ENCODE measurements around the gene LYST. TPM values are rescaled to one million over a fixed set of nuclear protein-coding genes. Genes with fewer than 3 reads are reported as not detected.
"Not testable (repeated sequence)": the region's sequence is repeated elsewhere in the genome, so short reads cannot be mapped to it uniquely, and the experiment has no call there.

LYST gene
- total RNA-seq, 1 experiment from 2014 or later = 23.9 TPM

GRCh38 chr1:235799264-235799663, 67.4 kb downstream of the LYST start:
- H3K9me3 Mint-ChIP-seq (ENCODE audit: unreplicated experiment) = no peaks in the 10 kb centered on the region
- ChIA-PET CTCF (interaction anchor here (2.0 kb wide), 1 partner anchor 16 kb away, joined by 14 read pairs; no protein-coding TSS in a partner anchor), POLR2A (no interaction called here)
- DNase-seq (ENCODE audit: unreplicated experiment) = no peak
- TF ChIP-seq, protein P1, sequence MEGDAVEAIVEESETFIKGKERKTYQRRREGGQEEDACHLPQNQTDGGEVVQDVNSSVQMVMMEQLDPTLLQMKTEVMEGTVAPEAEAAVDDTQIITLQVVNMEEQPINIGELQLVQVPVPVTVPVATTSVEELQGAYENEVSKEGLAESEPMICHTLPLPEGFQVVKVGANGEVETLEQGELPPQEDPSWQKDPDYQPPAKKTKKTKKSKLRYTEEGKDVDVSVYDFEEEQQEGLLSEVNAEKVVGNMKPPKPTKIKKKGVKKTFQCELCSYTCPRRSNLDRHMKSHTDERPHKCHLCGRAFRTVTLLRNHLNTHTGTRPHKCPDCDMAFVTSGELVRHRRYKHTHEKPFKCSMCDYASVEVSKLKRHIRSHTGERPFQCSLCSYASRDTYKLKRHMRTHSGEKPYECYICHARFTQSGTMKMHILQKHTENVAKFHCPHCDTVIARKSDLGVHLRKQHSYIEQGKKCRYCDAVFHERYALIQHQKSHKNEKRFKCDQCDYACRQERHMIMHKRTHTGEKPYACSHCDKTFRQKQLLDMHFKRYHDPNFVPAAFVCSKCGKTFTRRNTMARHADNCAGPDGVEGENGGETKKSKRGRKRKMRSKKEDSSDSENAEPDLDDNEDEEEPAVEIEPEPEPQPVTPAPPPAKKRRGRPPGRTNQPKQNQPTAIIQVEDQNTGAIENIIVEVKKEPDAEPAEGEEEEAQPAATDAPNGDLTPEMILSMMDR (IDR thresholded peaks at IDR 0.05; ENCODE audit: unreplicated experiment) = no peak
- H3K36me3 Mint-ChIP-seq (ENCODE audit: insufficient read depth, unreplicated experiment) = peaks cover 24% of the 10 kb centered on the region
- BruUV-seq (replicated peaks) = no TSS peak
- no peak overlapping the region for H3K27ac Mint-ChIP-seq (ENCODE audit: low read depth, unreplicated experiment)
- H3K4me3 Mint-ChIP-seq (ENCODE audit: unreplicated experiment) = no peak overlapping the region
- no peaks in the 10 kb centered on the region for H3K4me1 Mint-ChIP-seq (ENCODE audit: insufficient read depth, unreplicated experiment)
- intact Hi-C loops (cut with micrococcal nuclease) = no loop called here
- no peaks in the 10 kb centered on the region for H3K27me3 Mint-ChIP-seq (ENCODE audit: insufficient read depth, unreplicated experiment)

DNA sequence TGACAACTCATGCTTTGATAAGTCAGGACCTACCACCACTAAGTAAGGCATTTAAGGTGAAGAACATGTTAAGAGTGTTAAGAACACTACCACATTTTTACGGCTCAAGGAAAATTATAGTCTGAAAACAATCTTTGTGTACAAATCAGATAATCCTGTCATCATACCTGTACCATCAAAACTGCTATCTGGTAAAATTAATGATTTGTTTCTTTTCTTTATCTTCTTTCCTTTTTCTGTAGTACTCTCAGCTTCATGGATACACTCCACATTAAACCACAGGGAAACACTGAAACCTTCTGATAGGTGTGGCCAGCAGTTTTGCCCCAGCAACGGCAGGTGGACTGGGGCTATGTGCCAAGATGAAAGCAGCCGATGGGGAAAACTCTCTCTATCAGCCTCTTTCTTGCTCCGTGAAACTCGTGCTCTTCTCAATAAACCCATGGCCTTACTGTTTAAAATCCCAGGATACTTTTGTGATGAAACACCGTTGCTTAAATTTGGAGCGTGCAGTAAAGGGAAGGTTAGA, 75.1 kb downstream of the LYST start:
- H3K27ac Mint-ChIP-seq (ENCODE audit: low read depth, unreplicated experiment) = no peak overlapping the region
- no peak overlapping the region for H3K4me3 Mint-ChIP-seq (ENCODE audit: unreplicated experiment)
- TF ChIP-seq, protein P1 (IDR thresholded peaks at IDR 0.05; ENCODE audit: unreplicated experiment) = no peak
- peaks cover 35% of the 10 kb centered on the region for H3K36me3 Mint-ChIP-seq (ENCODE audit: insufficient read depth, unreplicated experiment)
- BruUV-seq (replicated peaks) = no TSS peak
- no peaks in the 10 kb centered on the region for H3K27me3 Mint-ChIP-seq (ENCODE audit: insufficient read depth, unreplicated experiment)
- H3K9me3 Mint-ChIP-seq (ENCODE audit: unreplicated experiment) = no peaks in the 10 kb centered on the region
- ChIA-PET POLR2A (interaction anchor here (0.7 to 2.2 kb wide), 4 partner anchors 10 to 287 kb away, joined by 3 to 10 read pairs (median 5); partner anchors contain the start of gene B3GALNT2), CTCF (interaction anchor here (0.6 to 4.0 kb wide), 5 partner anchors 9 to 204 kb away, joined by 3 to 22 read pairs (median 3); no protein-coding TSS in a partner anchor)
- intact Hi-C loops (cut with micrococcal nuclease) = no loop called here
- no peak for DNase-seq (ENCODE audit: unreplicated experiment)
- H3K4me1 Mint-ChIP-seq (ENCODE audit: insufficient read depth, unreplicated experiment) = peaks cover 6% of the 10 kb centered on the region

- Mint-ChIP-seq H3K27ac (ENCODE audit: low read depth, unreplicated experiment) (no peak overlapping the region), H3K4me1 (ENCODE audit: insufficient read depth, unreplicated experiment) (peaks cover 6% of the 10 kb centered on the region), H3K27me3 (ENCODE audit: insufficient read depth, unreplicated experiment) (no peaks in the 10 kb centered on the region), H3K9me3 (ENCODE audit: unreplicated experiment) (no peaks in the 10 kb centered on the region), H3K36me3 (ENCODE audit: insufficient read depth, unreplicated experiment) (peaks cover 46% of the 10 kb centered on the region), H3K4me3 (ENCODE audit: unreplicated experiment) (no peak overlapping the region)
- CTCF ChIA-PET = interaction anchor here (0.6 to 1.5 kb wide), 2 partner anchors 182 to 285 kb away, joined by 3 to 6 read pairs; no protein-coding TSS in a partner anchor
- DNase-seq (ENCODE audit: unreplicated experiment) = no peak
- BruUV-seq (replicated peaks) = no TSS peak
- intact Hi-C loops (cut with micrococcal nuclease) = no loop called here
- TF ChIP-seq, protein P1 (IDR thresholded peaks at IDR 0.05; ENCODE audit: unreplicated experiment) = no peak
- POLR2A ChIA-PET = interaction anchor here (0.6 to 0.7 kb wide), 2 partner anchors 276 to 291 kb away, joined by 3 to 4 read pairs; no protein-coding TSS in a partner anchor
Measured at GRCh38 chr1:235790123-235790522, 76.6 kb downstream of the LYST start.

DNA sequence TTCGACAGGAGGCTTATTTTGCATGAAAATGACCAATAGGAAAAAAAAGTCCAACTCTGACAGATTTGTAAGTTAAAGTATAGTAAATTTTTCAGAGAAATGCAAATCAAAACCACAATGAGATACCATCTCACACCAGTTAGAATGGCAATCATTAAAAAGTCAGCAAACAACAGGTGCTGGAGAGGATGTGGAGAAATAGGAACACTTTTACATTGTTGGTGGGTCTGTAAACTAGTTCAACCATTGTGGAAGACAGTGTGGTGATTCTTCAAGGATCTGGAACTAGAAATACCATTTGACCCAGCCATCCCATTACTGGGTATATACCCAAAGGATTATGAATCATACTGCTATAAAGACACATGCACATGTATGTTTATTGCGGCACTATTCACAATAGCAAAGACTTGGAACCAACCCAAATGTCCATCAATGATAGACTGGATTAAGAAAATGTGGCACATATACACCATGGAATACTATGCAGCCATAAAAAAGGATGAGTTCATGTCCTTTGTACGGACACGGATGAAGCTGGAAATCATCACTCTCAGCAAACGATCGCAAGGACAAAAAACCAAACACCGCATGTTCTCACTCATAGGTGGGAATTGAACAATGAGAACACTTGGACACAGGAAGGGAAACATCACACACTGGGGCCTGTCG, 80.3 kb downstream of the LYST start:
- ChIA-PET POLR2A (interaction anchor here (0.6 kb wide), 1 partner anchor 16 kb away, joined by 3 read pairs; no protein-coding TSS in a partner anchor), CTCF (interaction anchor here (0.6 kb wide), 1 partner anchor 70 kb away, joined by 5 read pairs; no protein-coding TSS in a partner anchor)
- H3K27me3 Mint-ChIP-seq (ENCODE audit: insufficient read depth, unreplicated experiment); DNase-seq (ENCODE audit: unreplicated experiment); H3K4me3 Mint-ChIP-seq (ENCODE audit: unreplicated experiment); H3K9me3 Mint-ChIP-seq (ENCODE audit: unreplicated experiment); H3K27ac Mint-ChIP-seq (ENCODE audit: low read depth, unreplicated experiment); intact Hi-C loops (cut with micrococcal nuclease); BruUV-seq (replicated peaks): not testable (repeated sequence)
- H3K4me1 Mint-ChIP-seq (ENCODE audit: insufficient read depth, unreplicated experiment) = peaks cover 10% of the 10 kb centered on the region
- peaks cover 44% of the 10 kb centered on the region for H3K36me3 Mint-ChIP-seq (ENCODE audit: insufficient read depth, unreplicated experiment)
